ENCODE measurements around the gene EPS15. TPM values are rescaled to one million over a fixed set of nuclear protein-coding genes. Genes with fewer than 3 reads are reported as not detected.

Gene EPS15
- total RNA-seq, 3 donors from 2014 or later = 83.6 to 144 (median 127) TPM

- Histone ChIP-seq H3K4me3 (no peak overlapping the region), H3K27ac (peak overlapping the region; percentile 57 to 63), H3K9me3 (no peaks in the 10 kb centered on the region), H3K27me3 (no peaks in the 10 kb centered on the region), H3K4me1 (no peaks in the 10 kb centered on the region), H3K36me3 (no peaks in the 10 kb centered on the region)
- no peak for DNase-seq (ENCODE audit: low spot score in 2 of 2)
- no peak for TF ChIP-seq CTCF (IDR thresholded peaks at IDR 0.05)
- TF ChIP-seq POLR2A (IDR thresholded peaks at IDR 0.05) = no peak
- TF ChIP-seq POLR2AphosphoS5 (IDR thresholded peaks at IDR 0.05) = no peak
- intact Hi-C loops (cut with DNase I; ENCODE audit: low total_unique reads) = no loop called here
Observed at GRCh38 chr1:51323778-51324177, 195.3 kb downstream of the EPS15 start.

DNA sequence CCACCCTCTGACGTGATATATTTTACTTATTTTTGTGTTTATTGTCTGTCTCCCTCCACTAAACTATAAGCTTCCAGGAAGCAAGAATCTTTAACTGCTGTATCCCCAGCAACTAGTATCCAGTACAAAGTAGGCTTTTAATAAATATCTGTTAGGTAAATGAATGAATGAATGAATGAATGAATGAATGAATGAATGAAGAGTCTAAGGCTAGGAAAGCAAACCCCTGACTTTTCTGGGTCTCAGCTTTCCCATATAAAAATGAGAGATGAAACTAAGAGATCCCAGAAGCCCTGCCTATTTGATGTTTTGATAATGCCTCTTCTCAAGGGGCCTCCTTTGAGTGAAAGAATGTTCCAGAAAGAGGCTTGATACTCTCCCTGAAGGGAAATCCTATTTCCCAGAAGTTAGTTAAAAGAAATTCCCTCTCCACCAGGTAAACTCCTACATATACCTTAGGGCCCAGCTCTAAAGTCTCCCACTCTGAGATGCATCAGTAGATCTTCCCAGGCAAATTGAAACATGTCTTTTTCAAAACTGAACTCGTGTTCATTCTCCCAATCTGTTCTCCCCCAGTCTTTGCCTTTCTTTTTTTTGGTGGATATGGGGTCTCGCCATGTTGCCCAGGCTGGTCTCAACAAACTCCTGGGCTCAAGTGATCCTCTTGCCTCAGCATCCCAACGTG lies 196.5 kb downstream of the EPS15 start:
- intact Hi-C loops (cut with DNase I; ENCODE audit: low total_unique reads) = no loop called here
- Histone ChIP-seq H3K27me3 (no peaks in the 10 kb centered on the region), H3K4me1 (no peaks in the 10 kb centered on the region), H3K27ac (peak overlapping the region in 1 of 2 donors; percentile 40), H3K36me3 (no peaks in the 10 kb centered on the region), H3K9me3 (no peaks in the 10 kb centered on the region), H3K4me3 (no peak overlapping the region)
- no peak for TF ChIP-seq POLR2AphosphoS5 (IDR thresholded peaks at IDR 0.05)
- no peak for TF ChIP-seq CTCF (IDR thresholded peaks at IDR 0.05)
- no peak for TF ChIP-seq POLR2A (IDR thresholded peaks at IDR 0.05)
- DNase-seq (ENCODE audit: low spot score in 2 of 2) = no peak

GRCh38 chr1:51321924-51322280 lies 197.2 kb downstream of the EPS15 start:
- peak overlapping the region; percentile 17 to 82 for H3K27ac ChIP-seq

DNA sequence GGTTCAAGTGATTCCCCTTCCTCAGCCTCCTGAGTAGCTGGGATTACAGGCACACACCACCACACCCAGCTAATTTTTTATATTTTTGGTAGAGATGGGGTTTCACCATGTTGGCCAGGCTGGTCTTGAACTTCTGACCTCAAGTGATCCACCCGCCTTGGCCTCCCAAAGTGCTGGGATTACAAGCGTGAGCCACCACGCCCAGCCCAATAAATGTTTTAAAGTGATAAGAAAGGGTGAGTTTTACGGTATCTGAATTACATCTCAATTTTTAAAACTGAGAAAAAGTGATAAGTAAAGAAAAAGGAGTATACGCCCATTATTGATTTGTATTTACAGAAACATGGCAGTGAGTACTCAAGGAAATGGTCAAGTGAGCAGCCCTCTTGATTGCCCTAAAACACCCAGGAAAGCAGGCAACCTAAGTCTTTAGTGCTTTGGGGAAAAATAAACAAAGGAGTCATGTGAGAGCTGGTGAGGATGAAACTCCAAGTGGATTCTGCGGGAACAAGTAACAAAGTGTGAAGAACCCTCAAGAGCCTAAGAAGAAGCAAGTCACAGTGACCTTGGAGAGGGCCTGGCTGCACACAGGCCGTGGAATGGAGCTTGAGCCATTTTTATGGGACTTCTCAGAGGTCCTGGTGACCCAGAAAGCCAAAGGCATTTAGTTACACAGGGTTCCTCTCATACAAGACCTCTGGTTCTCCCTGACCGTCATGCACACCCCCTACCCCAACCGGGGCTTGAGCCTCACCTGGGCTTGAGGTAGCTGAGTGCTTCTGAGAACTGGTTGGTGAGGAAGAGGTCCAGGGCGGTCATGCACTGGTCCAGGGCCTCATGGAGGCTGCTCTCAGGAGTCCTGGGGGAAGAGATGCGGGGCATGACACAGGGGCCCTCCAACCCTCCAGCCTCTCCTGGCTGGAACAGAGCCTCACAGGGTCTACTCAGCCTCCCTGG lies 197.8 kb downstream of the EPS15 start:
- intact Hi-C loops (cut with DNase I; ENCODE audit: low total_unique reads) = no loop called here
- TF ChIP-seq POLR2A (IDR thresholded peaks at IDR 0.05) (no peak), POLR2AphosphoS5 (IDR thresholded peaks at IDR 0.05) (no peak)
- H3K27ac ChIP-seq = peak overlapping the region; percentile 17 to 82
- no peaks in the 10 kb centered on the region for H3K27me3 ChIP-seq
- H3K4me3 ChIP-seq = no peak overlapping the region
- H3K4me1 ChIP-seq = no peaks in the 10 kb centered on the region
- no peak for DNase-seq (ENCODE audit: low spot score in 2 of 2)
- H3K36me3 ChIP-seq = no peaks in the 10 kb centered on the region
- no peaks in the 10 kb centered on the region for H3K9me3 ChIP-seq

More at GRCh38 chr1:51321924-51322280, 197.2 kb downstream of the EPS15 start:
- intact Hi-C loops (cut with DNase I; ENCODE audit: low total_unique reads) = no loop called here
- Histone ChIP-seq H3K36me3 (no peaks in the 10 kb centered on the region), H3K9me3 (no peaks in the 10 kb centered on the region), H3K27me3 (no peaks in the 10 kb centered on the region), H3K4me1 (no peaks in the 10 kb centered on the region), H3K4me3 (no peak overlapping the region)
- TF ChIP-seq CTCF (IDR thresholded peaks at IDR 0.05) = no peak
- no peak for TF ChIP-seq POLR2A (IDR thresholded peaks at IDR 0.05)
- TF ChIP-seq POLR2AphosphoS5 (IDR thresholded peaks at IDR 0.05) = no peak
- no peak for DNase-seq (ENCODE audit: low spot score in 2 of 2)

DNA sequence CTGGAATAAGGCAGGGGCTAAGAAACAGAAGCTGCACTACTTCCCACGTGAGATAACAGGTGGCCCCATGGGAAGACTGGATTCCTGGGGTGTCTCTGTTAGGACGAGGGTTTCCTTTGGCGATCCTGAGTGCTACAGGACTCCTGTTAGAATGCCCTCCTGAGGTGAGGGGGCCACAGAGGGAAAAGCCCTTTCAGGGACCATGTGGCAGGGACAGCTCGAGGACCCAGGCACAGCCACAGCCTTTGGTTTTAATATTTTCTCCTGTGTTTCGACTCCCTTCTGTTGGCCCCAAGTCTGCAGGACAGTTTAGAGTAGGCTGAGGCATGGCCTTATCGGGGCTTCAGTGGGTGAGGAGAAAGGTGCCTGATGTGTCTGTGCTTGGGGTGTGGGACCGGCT lies 201.3 kb downstream of the EPS15 start:
- peak overlapping the region in 1 of 2 donors; percentile 32 for H3K27ac ChIP-seq
- H3K36me3 ChIP-seq = no peaks in the 10 kb centered on the region
- H3K4me3 ChIP-seq = no peak overlapping the region
- intact Hi-C loops (cut with DNase I; ENCODE audit: low total_unique reads) = no loop called here
- no peaks in the 10 kb centered on the region for H3K27me3 ChIP-seq
- TF ChIP-seq POLR2A (IDR thresholded peaks at IDR 0.05) (no peak), POLR2AphosphoS5 (IDR thresholded peaks at IDR 0.05) (no peak), CTCF (IDR thresholded peaks at IDR 0.05) (no peak)
- no peaks in the 10 kb centered on the region for H3K9me3 ChIP-seq
- no peak for DNase-seq (ENCODE audit: low spot score in 2 of 2)
- peaks cover 0 to 6% of the 10 kb centered on the region in 2 donors for H3K4me1 ChIP-seq
